NCI-H1048 (cell line): ENCODE results near the gene GOLGA8T.
"Not testable (repeated sequence)": the region's sequence is repeated elsewhere in the genome, so short reads cannot be mapped to it uniquely, and the experiment has no call there.

Experiments
- DNase-seq: peaks from one replicate; lab custom pipeline; 2025; lab: John Stamatoyannopoulos, UW

Gene GOLGA8T

DNA sequence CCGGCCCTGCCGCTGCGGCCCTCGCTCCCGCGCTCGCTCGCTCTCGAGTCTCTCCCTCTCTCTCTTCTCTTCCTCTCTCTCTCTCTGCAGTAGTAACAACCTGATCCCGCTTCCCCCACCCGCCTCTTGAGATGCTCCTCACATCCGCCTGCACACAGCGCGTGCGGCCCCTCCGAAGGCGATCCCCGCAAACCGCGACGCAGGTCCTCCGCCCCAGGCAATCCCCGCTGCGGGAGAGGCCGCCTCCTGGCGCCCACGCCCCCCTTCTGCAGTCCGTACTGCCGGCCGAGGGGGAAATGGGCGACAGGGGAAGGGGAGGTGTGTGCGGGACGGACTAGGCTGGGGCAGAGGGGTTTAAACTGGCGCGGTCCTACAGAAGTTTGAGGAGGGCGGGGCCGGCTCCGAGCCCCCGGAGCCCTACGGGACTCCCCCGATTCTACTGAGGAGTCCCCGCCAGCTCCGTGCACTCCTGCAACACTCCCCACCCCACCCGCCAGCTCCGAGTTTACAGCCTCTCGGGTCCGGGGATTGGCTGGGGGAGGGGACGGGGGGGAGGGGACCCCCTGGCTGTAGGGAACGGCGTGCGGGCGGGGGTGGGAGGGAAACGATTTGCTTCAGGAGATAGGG is 57.4 kb downstream of the GOLGA8T start:
- DNase-seq = not testable (repeated sequence)

DNA sequence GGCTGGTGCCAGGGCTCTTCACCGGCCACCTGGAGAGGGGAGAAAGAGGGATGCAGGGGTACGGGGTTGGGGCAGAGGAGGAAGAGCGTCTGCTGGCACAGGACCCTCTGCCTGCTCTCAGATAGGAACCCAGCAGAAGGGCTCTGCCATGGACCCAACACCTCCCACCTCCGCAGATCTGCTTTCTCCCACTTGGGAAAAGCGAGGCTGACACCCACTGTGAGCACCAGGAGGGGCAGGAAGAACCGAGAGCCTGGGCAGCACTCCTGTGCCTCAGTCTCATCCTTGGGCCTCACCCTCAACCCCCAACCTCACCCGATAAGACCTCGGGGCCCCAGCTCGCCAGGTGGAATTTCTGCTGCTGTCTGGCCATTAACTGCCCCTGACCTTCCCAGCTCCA is 58.0 kb downstream of the GOLGA8T start:
- not testable (repeated sequence) for DNase-seq
